ENCODE data around the gene OR52D1.

DNA sequence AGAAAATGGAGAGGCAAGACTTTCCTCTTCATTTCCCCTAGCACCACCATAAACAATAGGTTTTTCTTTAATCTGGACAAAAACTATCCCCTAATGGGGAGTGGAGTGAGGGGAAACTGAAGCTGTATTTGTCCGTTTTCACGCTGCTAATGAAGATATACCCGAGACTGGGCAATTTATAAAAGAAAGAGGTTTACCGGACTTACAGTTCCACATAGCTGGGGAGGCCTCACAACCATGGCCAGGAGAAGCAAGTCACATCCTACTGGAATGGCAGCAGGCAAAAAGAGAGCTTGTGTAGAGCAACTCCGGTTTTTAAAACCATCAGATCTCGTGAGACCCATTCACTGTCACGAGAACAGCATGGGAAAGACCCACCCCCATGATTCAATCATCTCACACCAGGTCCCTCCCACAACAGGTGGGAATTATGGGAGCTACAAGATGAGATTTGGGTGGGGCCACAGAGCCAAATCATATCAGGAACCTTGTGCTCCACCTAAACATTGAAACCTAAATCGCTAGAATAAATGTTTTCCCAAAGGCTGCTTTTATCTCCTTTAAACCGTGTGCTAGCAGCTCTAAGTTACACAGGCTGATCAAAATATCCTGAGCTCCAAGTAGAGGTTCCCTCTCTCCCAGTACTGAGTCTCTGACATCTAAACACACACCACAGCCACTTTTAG, 17.0 kb downstream of the OR52D1 start:
- no peak for TF ChIP-seq POLR2A (IDR thresholded peaks at IDR 0.05)
- TF ChIP-seq, protein P1, sequence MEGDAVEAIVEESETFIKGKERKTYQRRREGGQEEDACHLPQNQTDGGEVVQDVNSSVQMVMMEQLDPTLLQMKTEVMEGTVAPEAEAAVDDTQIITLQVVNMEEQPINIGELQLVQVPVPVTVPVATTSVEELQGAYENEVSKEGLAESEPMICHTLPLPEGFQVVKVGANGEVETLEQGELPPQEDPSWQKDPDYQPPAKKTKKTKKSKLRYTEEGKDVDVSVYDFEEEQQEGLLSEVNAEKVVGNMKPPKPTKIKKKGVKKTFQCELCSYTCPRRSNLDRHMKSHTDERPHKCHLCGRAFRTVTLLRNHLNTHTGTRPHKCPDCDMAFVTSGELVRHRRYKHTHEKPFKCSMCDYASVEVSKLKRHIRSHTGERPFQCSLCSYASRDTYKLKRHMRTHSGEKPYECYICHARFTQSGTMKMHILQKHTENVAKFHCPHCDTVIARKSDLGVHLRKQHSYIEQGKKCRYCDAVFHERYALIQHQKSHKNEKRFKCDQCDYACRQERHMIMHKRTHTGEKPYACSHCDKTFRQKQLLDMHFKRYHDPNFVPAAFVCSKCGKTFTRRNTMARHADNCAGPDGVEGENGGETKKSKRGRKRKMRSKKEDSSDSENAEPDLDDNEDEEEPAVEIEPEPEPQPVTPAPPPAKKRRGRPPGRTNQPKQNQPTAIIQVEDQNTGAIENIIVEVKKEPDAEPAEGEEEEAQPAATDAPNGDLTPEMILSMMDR (IDR thresholded peaks at IDR 0.05), result no peak

Measured in testis (tissue), 2 donors.